G401 (cell line): ENCODE results near the gene TMEM255B. TPM values are rescaled to one million over a fixed set of nuclear protein-coding genes. Genes with fewer than 3 reads are reported as not detected.
"Not testable (repeated sequence)": the region's sequence is repeated elsewhere in the genome, so short reads cannot be mapped to it uniquely, and the experiment has no call there.

Source experiments
- DNase-seq: peaks from one replicate; pipeline ENCODE4 v3.0.0-alpha.2; 2015; ENCODE audit warnings: low spot score
- in situ Hi-C: cut with HindIII; loops from 2 replicates; pipeline ENCODE4 v1.10.0; 2016; ENCODE audit warnings: low sequenced_read_pairs, mixed read lengths
- total RNA-seq: library from RNA; depleted of rRNA; stranded (reverse); fragments of >200 nt; shearing (Covaris generic); gene quantifications from 2 replicates; pipeline ENCODE4 v1.2.3, GENCODE V29; 2014; rRNA removed

The TMEM255B gene
- total RNA-seq, result 1.2 TPM in 1 of 2 replicates, not detected in the other

GRCh38 chr13:113758651-113759524 lies at the start of gene TMEM255B:
Gene TMEM255B, plus strand, starts transcription at chr13:113759226. Its CDS starts 44 bp downstream, at chr13:113759270.
- DNase-seq, result peak; percentile 20
- in situ Hi-C loops, result no loop called here

GRCh38 chr13:113722921-113723320 lies 36.1 kb upstream of the TMEM255B start:
- no peak for DNase-seq
- in situ Hi-C loops, result no loop called here

GRCh38 chr13:113723410-113724015 lies 35.5 kb upstream of the TMEM255B start:
- peak; percentile 7 for DNase-seq
- in situ Hi-C loops, result no loop called here

GRCh38 chr13:113724016-113724758 lies 34.8 kb upstream of the TMEM255B start:
- DNase-seq, result no peak

GRCh38 chr13:113724780-113725315 lies 34.2 kb upstream of the TMEM255B start:
- DNase-seq, result peak; percentile 71
- in situ Hi-C loops, result no loop called here

More at GRCh38 chr13:113724016-113724758, 34.8 kb upstream of the TMEM255B start:
- in situ Hi-C loops, result no loop called here

- in situ Hi-C loops, DNase-seq: not testable (repeated sequence)
Observed at GRCh38 chr13:113725329-113726105, 33.5 kb upstream of the TMEM255B start.

GRCh38 chr13:113726106-113726821 lies 32.8 kb upstream of the TMEM255B start:
- peak; percentile 59 for DNase-seq
- in situ Hi-C loops, result not testable (repeated sequence)

GRCh38 chr13:113726961-113727411 lies 32.0 kb upstream of the TMEM255B start:
- in situ Hi-C loops, result no loop called here
- peak; percentile 10 for DNase-seq

GRCh38 chr13:113728571-113729054 lies 30.4 kb upstream of the TMEM255B start:
- in situ Hi-C loops, result no loop called here

GRCh38 chr13:113729187-113730019 lies 29.6 kb upstream of the TMEM255B start:
- no peak for DNase-seq
- in situ Hi-C loops, result no loop called here

More at GRCh38 chr13:113728571-113729054, 30.4 kb upstream of the TMEM255B start:
- no peak for DNase-seq

GRCh38 chr13:113730258-113730691 lies 28.8 kb upstream of the TMEM255B start:
- DNase-seq, result no peak
- in situ Hi-C loops, result no loop called here

GRCh38 chr13:113730831-113731191 lies 28.2 kb upstream of the TMEM255B start:
- in situ Hi-C loops, result no loop called here
- DNase-seq, result no peak

- in situ Hi-C loops, result no loop called here
- DNase-seq, result no peak
Observed at GRCh38 chr13:113731192-113732175, 27.5 kb upstream of the TMEM255B start.

- in situ Hi-C loops, result no loop called here
Observed at GRCh38 chr13:113732176-113732960, 26.7 kb upstream of the TMEM255B start.

More at GRCh38 chr13:113732176-113732960, 26.7 kb upstream of the TMEM255B start:
- DNase-seq, result no peak
